Fibroblast of skin of abdomen (primary cell): ENCODE data around the gene PSME3.
"Not testable (repeated sequence)": the region's sequence is repeated elsewhere in the genome, so short reads cannot be mapped to it uniquely, and the experiment has no call there.

ENCODE experiments used
- DNase-seq: peaks from one replicate; pipeline ENCODE4 v3.0.0-alpha.2; 2013

Gene PSME3

GRCh38 chr17:42878924-42879595 is 45.9 kb downstream of the PSME3 start:
- DNase-seq: no peak

GRCh38 chr17:42879596-42879985 is 46.4 kb downstream of the PSME3 start:
- DNase-seq: peak; percentile 21

- DNase-seq: no peak
Measured at GRCh38 chr17:42880776-42881310, 47.6 kb downstream of the PSME3 start.

- not testable (repeated sequence) for DNase-seq
Measured at GRCh38 chr17:42881706-42882105, 48.5 kb downstream of the PSME3 start.

- DNase-seq: no peak
Measured at GRCh38 chr17:42882166-42882565, 49.0 kb downstream of the PSME3 start.

GRCh38 chr17:42883802-42884558 is 50.8 kb downstream of the PSME3 start:
- no peak for DNase-seq

- not testable (repeated sequence) for DNase-seq
Measured at GRCh38 chr17:42885806-42886205, 52.6 kb downstream of the PSME3 start.

GRCh38 chr17:42886283-42887176 is 53.3 kb downstream of the PSME3 start:
- DNase-seq: no peak

- no peak for DNase-seq
Measured at GRCh38 chr17:42889809-42890208, 56.6 kb downstream of the PSME3 start.

GRCh38 chr17:42891539-42892152 is 58.4 kb downstream of the PSME3 start:
- no peak for DNase-seq

- DNase-seq: no peak
Measured at GRCh38 chr17:42893359-42893758, 60.2 kb downstream of the PSME3 start.
